Thymus (tissue), 11 donors: ENCODE data around the gene PPME1. TPM values are rescaled to one million over a fixed set of nuclear protein-coding genes. Genes with fewer than 3 reads are reported as not detected.
"Not testable (repeated sequence)": the region's sequence is repeated elsewhere in the genome, so short reads cannot be mapped to it uniquely, and the experiment has no call there.

Experiments used
- DNase-seq, 9 donors: peaks; one replicate each; pipeline ENCODE4 v3.0.0-alpha.2; 2013; ENCODE audit warnings: low spot score in 9 of 9, low read depth in 6 of 9, missing footprints in 1 of 9
- H3K27ac ChIP-seq, 2 donors: one replicate each; pipeline ENCODE4 v1.5.1; 2013; ENCODE audit warnings: control low read depth in 1 of 2, low read depth in 1 of 2, low read length in 1 of 2, mild to moderate bottlenecking in 1 of 2, moderate library complexity in 1 of 2
- H3K27me3 ChIP-seq, 2 donors: one replicate each; pipeline ENCODE4 v1.5.1; 2013; ENCODE audit warnings: low read length in 1 of 2; ENCODE audit not compliant: control insufficient read depth in 2 of 2, insufficient read depth in 1 of 2
- H3K36me3 ChIP-seq, 2 donors: one replicate each; pipeline ENCODE4 v1.5.1; 2013; ENCODE audit warnings: low read length in 1 of 2, mild to moderate bottlenecking in 1 of 2, moderate library complexity in 1 of 2; ENCODE audit not compliant: control insufficient read depth in 2 of 2, insufficient read depth in 2 of 2
- H3K4me1 ChIP-seq, 2 donors: one replicate each; pipeline ENCODE4 v1.5.1; 2013; ENCODE audit warnings: low read length in 2 of 2; ENCODE audit not compliant: control insufficient read depth in 2 of 2, insufficient read depth in 2 of 2
- H3K4me3 ChIP-seq, 2 donors: one replicate each; pipeline ENCODE4 v1.5.1; 2013; ENCODE audit warnings: low read length in 2 of 2, control low read depth in 1 of 2, mild to moderate bottlenecking in 1 of 2
- H3K9me3 ChIP-seq, 2 donors: one replicate each; pipeline ENCODE4 v1.5.1; 2013; ENCODE audit warnings: low read length in 1 of 2, mild to moderate bottlenecking in 1 of 2; ENCODE audit not compliant: control insufficient read depth in 2 of 2, insufficient read depth in 1 of 2
- WGBS: extraction: QIAGEN DNeasy Blood & Tissue Kit; methylation state at CpG from one replicate; pipeline ENCODE4 v1.1.7; 2013; 5-methylcytosine and 5-hydroxymethylcytosine counted together
- polyA plus RNA-seq: library from polyadenylated mRNA; stranded (reverse); fragments of 200-250 nt; gene quantifications from one replicate; pipeline ENCODE4 v1.2.3, GENCODE V29; 2013
- total RNA-seq: library from RNA; stranded (reverse); fragments of 120-200 nt; gene quantifications from one replicate; pipeline ENCODE4 v1.2.4, GENCODE V29; 2013
- donor health status: healthy.

The PPME1 gene
- total and polyA plus RNA-seq, 2 donors = 19.7 to 19.8 TPM

DNA sequence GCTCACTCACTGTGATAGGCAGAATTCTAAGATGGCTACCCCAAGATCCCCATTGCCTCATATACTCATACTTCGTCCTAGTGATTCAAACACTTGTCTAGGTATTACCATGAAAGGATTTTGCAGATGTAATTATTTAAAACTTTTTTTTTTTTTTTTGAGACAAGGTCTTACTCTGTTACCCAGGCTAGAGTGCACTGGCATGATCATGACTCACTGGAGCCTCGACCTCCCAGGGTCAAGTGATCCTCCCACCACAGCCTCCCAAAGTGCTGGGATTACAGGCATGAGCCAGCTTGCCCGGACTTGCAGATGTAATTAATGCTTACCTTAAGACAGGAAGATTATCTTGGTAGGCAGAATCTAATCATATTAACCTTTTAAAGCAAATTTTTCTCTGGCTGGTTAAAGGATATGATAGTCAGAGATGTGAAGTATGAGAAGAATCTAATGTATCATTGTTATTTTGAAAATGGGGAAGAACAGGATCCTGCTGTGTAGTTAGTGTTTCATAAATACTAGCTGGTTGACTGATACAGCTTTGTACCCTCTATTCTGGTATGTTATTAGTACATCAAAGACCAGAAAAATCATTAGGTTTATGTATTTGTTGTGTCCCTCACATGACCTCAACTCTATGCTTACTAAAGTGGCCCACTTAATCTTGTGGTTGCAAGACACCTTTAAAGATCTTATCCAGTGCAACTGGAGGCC lies 35.8 kb upstream of the PPME1 start:
- Histone ChIP-seq H3K9me3 (no peaks in the 10 kb centered on the region), H3K36me3 (peaks cover 14 to 60% of the 10 kb centered on the region in 2 donors)
- WGBS = 98% methylated on average over 3 of the region's 3 CpGs

DNA sequence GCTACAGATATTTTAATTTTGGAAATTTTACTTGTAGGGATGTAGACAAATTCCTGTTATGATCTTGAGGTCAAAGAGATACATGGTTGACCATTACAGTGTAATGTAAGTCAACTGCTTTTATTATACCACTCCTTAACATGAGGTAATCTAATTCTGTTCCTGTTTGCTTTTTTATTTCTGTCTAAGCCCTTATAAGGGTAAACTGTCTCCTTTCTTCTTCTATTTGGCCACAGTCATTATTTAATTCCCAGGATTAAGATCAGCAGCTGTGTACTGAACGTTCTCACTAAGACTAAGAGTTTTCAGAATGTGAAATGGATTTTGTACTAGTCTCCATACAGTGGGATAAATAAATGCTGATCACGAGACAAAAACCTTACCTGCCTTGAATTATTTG lies 33.1 kb upstream of the PPME1 start:
- 93% methylated on average over 2 of the region's 2 CpGs for WGBS
- no peak for DNase-seq
- Histone ChIP-seq H3K36me3 (peaks cover 9 to 45% of the 10 kb centered on the region in 2 donors), H3K9me3 (no peaks in the 10 kb centered on the region), H3K4me3 (no peak overlapping the region), H3K4me1 (no peaks in the 10 kb centered on the region), H3K27me3 (no peaks in the 10 kb centered on the region), H3K27ac (no peak overlapping the region)

More for the DNA sequence above, 35.8 kb upstream of the PPME1 start:
- Histone ChIP-seq H3K4me3 (no peak overlapping the region), H3K27ac (no peak overlapping the region), H3K27me3 (no peaks in the 10 kb centered on the region), H3K4me1 (no peaks in the 10 kb centered on the region)
- no peak for DNase-seq

DNA sequence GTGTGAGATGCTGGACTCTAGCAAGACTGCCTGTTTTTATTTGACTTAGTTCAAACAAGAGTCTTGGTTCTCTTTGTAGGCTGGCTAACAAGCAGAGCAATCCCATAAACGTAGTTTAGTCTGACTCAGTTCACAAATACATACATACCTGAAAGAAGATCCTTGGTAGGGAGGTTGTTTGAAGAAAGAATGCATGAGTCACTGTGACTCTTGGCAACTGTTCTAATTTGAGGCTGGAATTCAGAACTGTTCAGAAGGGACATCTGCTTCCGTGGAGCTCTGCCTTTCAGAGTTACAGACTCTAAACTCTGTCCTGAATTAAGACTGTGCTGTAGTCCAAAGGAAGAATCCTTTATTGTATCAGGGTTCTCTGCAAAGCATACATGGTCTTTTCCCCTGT lies 32.5 kb upstream of the PPME1 start:
- DNase-seq = peak in 1 of 9 donors; percentile 16
- 90% methylated on average over 2 of the region's 2 CpGs for WGBS

DNA sequence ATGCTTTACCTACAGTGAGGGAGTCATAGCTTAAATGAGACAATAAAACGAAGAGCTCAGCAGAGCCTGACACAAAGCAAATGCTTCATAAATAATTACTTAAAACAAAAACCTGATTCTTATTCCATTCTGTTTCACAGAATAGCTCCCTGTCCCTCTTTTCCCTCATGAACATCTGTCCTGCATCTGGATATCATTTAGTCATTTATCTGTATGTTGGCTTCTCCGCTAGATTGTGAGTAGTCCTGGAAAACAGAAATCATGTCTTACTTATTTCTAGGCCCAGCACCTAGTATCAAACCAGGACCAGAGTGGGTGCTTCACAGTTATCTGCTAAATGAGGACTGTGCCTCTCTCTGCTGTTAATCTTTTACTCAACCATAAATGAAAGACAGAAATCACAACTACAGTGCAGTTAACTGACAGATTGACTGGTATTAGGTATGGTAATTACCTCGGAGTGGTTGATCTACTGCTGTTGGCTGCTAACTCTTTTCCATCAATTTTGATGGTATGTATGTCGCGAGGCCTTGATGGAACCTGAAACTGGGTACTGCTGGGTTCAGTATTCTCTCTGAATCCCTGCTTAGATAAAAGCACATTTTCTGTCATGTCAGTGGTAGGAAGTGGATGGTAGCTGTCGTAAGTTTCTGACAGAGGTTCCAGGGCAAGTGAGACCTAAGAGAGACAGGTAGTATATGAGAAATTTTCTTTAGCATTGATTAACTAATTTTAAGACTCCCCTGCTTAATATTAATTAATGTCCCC lies 31.8 kb upstream of the PPME1 start:
- H3K4me3 ChIP-seq = no peak overlapping the region
- DNase-seq = no peak
- no peaks in the 10 kb centered on the region for H3K9me3 ChIP-seq
- WGBS = 98% methylated on average over 6 of the region's 6 CpGs
- H3K4me1 ChIP-seq = no peaks in the 10 kb centered on the region
- no peaks in the 10 kb centered on the region for H3K27me3 ChIP-seq
- peaks cover 9 to 37% of the 10 kb centered on the region in 2 donors for H3K36me3 ChIP-seq
- H3K27ac ChIP-seq = no peak overlapping the region

More for the DNA sequence above, 32.5 kb upstream of the PPME1 start:
- no peaks in the 10 kb centered on the region for H3K27me3 ChIP-seq
- H3K27ac ChIP-seq = no peak overlapping the region
- H3K36me3 ChIP-seq = peaks cover 9 to 39% of the 10 kb centered on the region in 2 donors
- no peaks in the 10 kb centered on the region for H3K4me1 ChIP-seq
- H3K4me3 ChIP-seq = no peak overlapping the region
- no peaks in the 10 kb centered on the region for H3K9me3 ChIP-seq

DNA sequence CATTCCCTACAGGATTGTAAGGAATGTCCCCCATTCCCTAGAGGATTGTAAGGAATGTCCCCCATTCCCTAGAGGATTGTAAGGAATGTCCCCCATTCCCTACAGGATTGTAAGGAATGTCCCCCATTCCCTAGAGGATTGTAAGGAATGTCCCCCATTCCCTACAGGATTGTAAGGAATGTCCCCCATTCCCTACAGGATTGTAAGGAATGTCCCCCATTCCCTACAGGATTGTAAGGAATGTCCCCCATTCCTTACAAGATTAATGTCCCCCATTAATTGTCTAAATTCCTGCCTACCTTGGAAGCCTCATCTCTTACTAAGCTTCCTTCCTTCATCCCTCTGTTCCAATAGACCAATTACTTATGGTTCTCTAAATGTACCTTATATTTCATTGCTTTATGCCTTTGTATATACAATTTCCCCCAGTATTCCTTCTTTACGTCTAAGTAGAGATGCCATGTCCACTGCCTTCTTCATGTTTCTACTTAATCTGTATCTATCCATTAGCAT lies 31.1 kb upstream of the PPME1 start:
- H3K4me1 ChIP-seq, H3K9me3 ChIP-seq, H3K27ac ChIP-seq, DNase-seq, H3K27me3 ChIP-seq, H3K4me3 ChIP-seq: not testable (repeated sequence)
- H3K36me3 ChIP-seq = peaks cover 12 to 37% of the 10 kb centered on the region in 2 donors
- WGBS = 100% methylated on average over 1 of the region's 1 CpG

DNA sequence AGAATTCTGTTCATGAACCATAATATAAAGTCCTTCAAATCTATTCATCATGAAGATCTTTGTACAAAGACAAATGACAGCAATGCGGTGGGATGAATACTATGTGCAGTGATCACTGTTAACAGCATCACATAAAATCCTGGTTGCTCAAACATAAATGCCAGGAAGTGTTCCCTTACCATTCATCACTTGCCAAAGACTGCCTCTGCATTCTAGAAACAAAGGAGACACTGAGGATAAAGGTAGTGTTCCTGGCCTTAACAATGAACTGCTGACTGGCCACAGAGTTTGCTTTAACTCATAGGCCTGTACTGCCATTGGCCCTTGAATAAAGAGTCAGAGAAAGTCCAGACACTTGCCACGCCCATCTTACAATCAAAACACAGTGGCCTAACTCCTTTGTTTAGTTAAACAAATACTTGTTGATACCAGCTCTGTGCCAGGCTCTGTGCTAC lies 29.8 kb upstream of the PPME1 start:
- Histone ChIP-seq H3K4me1 (no peaks in the 10 kb centered on the region), H3K36me3 (peaks cover 10 to 25% of the 10 kb centered on the region in 2 donors), H3K4me3 (no peak overlapping the region), H3K9me3 (no peaks in the 10 kb centered on the region), H3K27ac (no peak overlapping the region), H3K27me3 (no peaks in the 10 kb centered on the region)
- WGBS = 97% methylated on average over 2 of the region's 2 CpGs
- DNase-seq = no peak

DNA sequence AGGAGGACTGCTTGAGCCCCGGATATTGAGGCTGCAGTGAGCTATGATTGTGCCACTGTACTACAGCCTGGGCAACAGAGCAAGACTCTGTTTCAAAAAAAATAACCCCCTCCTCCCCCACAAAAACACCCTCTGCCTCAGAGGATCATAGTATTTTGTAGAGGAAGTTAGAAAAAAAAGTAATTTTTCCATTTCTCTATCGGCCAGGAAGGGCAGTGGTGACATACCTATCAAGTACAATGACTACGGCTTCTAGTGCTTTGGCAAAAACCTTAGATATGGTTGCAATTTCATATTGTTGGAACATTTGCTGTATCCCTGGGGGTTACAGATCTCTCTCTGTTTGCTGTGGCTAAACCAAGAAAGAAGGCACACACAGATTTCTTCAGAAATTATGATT lies 29.2 kb upstream of the PPME1 start:
- H3K36me3 ChIP-seq = peaks cover 7 to 19% of the 10 kb centered on the region in 2 donors
- H3K27ac ChIP-seq = no peak overlapping the region
- no peaks in the 10 kb centered on the region for H3K9me3 ChIP-seq
- H3K27me3 ChIP-seq = no peaks in the 10 kb centered on the region
- DNase-seq = no peak
- H3K4me3 ChIP-seq = no peak overlapping the region
- 90% methylated on average over 3 of the region's 3 CpGs for WGBS
- no peaks in the 10 kb centered on the region for H3K4me1 ChIP-seq

DNA sequence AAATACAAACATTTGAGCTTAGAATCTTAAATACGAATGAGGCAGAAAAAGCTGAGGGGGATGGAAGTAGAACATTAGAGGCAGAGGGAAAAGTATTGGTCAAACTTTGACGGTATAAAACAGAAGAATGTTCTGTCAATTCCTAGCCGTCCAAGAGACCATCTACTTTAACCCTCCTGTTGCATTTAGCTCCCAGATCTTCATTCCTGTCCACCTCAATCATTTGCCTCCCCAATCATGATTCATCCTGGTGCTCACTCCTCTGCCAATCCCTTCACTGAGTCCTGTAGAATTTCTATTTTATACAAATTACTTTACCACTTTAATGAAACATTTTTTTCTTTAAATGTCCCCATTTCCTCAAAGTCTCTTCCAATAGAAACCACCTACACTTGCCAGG lies 28.5 kb upstream of the PPME1 start:
- Histone ChIP-seq H3K9me3 (no peaks in the 10 kb centered on the region), H3K4me1 (no peaks in the 10 kb centered on the region), H3K36me3 (peaks cover 7 to 15% of the 10 kb centered on the region in 2 donors), H3K27me3 (no peaks in the 10 kb centered on the region), H3K4me3 (no peak overlapping the region), H3K27ac (no peak overlapping the region)
- no peak for DNase-seq
- WGBS = 97% methylated on average over 3 of the region's 3 CpGs

DNA sequence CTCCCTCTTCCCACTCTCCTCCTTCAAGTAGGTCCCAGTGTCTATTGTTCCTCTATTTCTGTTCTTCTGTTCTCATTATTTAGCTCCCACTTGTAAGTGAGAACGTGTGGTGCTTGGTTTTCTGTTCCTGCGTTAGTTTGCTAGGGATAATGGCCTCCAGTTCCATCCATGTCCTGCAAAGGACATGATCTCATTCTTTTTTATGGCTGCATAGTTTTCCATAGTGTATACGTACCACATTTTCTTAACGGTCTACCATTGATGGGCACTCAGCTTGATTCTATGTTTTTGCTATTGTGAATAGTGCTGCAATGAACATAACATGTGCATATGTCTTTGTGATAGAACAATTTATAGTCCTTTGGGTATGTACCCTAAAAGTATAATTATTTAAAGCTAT lies 26.5 kb upstream of the PPME1 start:
- Histone ChIP-seq H3K4me3 (no peak overlapping the region), H3K27me3 (no peaks in the 10 kb centered on the region), H3K4me1 (no peaks in the 10 kb centered on the region), H3K27ac (no peak overlapping the region), H3K9me3 (no peaks in the 10 kb centered on the region), H3K36me3 (peaks cover 0 to 2% of the 10 kb centered on the region in 2 donors)
- no peak for DNase-seq
- WGBS = 97% methylated on average over 4 of the region's 4 CpGs
